CD4-positive, alpha-beta T cell treated with Interleukin-12 subunit alpha and Interleukin-12 subunit beta, for 1 hour (primary cell): ENCODE data around the gene NMNAT3.

ENCODE experiments used
- DNase-seq: peaks from one replicate; pipeline ENCODE4 v3.0.0-alpha.2; 2020

NMNAT3 gene

DNA sequence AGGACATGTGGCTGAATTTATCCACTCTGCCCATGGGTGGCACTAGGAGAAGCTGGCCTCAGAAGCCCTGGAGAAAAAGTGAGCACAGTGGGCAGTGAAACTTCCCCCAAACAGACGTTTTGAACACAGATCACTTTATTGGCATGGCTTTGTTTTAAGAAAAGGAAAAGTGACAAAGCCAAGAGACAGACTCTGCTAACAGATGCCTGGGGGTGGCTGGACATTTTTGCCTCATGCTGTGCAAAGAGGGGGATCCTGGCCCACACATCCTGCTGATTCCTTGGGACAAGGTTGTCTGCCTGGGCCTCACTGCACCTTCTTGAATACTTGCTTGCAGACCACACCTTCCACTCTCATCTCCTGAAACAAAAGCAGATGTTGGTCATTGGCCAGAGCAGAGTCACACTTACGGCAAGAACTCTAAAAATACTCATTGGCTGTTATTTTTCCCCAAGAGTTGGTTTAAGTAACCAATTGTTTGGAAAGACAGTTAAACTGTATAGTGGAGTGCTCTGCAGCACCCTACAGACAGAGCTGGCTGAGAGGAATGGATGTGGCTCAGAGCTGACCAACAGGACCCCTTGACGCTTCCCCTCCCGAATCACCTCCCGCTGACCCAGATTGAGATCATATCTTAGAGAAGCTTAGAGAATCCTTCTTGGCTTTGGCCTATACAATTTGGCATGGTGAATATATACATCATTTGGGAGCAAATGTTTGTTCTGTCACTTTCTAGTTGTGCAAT is 160.3 kb downstream of the NMNAT3 start:
- DNase-seq: no peak

DNA sequence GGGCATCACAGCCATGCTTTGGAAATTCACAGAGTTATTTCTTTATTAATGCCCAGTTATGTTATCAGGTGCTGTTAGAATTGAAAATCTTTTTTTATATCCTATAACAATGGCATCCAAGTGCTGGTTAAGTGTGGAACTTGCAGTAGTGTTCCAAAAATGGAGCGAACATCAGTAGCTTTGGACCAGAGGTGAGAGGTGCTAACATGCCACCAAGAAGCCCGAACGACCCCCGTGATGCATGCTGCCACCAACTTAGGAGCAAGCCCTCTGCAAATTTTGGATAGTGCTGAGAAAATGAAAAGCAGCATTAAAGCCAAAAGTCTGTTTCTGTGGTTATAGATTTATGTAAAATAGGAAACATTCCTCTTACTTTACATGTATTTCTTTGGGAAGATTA is 163.0 kb downstream of the NMNAT3 start:
- DNase-seq: no peak
